HepG2 (cell line): ENCODE measurements around the gene RAB42. TPM values are rescaled to one million over a fixed set of nuclear protein-coding genes. Genes with fewer than 3 reads are reported as not detected.

Experiments
- ARNT2 ChIP-seq: sonication (generic); formaldehyde crosslinking; IDR thresholded peaks from 2 replicates; pipeline ENCODE4 v1.8.0; 2022; ENCODE audit warnings: mild to moderate bottlenecking, low read depth, missing genetic modification reagents, moderate library complexity
- ATF1 ChIP-seq: IDR thresholded peaks from 2 replicates; pipeline ENCODE4 v1.6.1; 2016; ENCODE audit warnings: mild to moderate bottlenecking, control low read depth
- ATF7-NPFF ChIP-seq: sonication (generic); formaldehyde crosslinking; IDR thresholded peaks from 2 replicates; pipeline ENCODE4 v1.8.1; 2023; ENCODE audit warnings: mild to moderate bottlenecking, low read depth, missing genetic modification reagents, moderate library complexity
- CEBPB ChIP-seq: IDR thresholded peaks from 2 replicates; pipeline ENCODE4 v1.6.1; 2011; ENCODE audit warnings: low read depth, low read length, improper control_type of control experiment, borderline replicate concordance
- ETV5 ChIP-seq: IDR thresholded peaks from 2 replicates; pipeline ENCODE4 v1.6.1; 2018; ENCODE audit warnings: missing biosample characterization, missing genetic modification reagents, inconsistent platforms, borderline replicate concordance
- HES4 ChIP-seq: sonication (generic); formaldehyde crosslinking; IDR thresholded peaks from 2 replicates; pipeline ENCODE4 v1.9.0; 2021; ENCODE audit warnings: mild to moderate bottlenecking, missing genetic modification reagents, borderline replicate concordance
- MED8 ChIP-seq: sonication (generic); formaldehyde crosslinking; IDR thresholded peaks from 2 replicates; pipeline ENCODE4 v1.8.1; 2023; ENCODE audit warnings: mild to moderate bottlenecking, missing genetic modification reagents; ENCODE audit not compliant: insufficient replicate concordance
- MTF1 ChIP-seq: sonication (generic); formaldehyde crosslinking; IDR thresholded peaks from 2 replicates; pipeline ENCODE4 v1.5.0; 2020; ENCODE audit warnings: missing genetic modification reagents
- NR2F2 ChIP-seq: IDR thresholded peaks from 2 replicates; pipeline ENCODE4 v1.6.1; 2012; ENCODE audit warnings: low read depth, inconsistent platforms, borderline replicate concordance
- PHF21A ChIP-seq: sonication (generic); formaldehyde crosslinking; IDR thresholded peaks from 2 replicates; pipeline ENCODE4 v1.5.0; 2020; ENCODE audit warnings: mild to moderate bottlenecking, missing genetic modification reagents
- RFX3 ChIP-seq: IDR thresholded peaks from 2 replicates; pipeline ENCODE4 v1.6.1; 2016; ENCODE audit warnings: missing biosample characterization, missing genetic modification reagents
- TBL1XR1 ChIP-seq: fragments of 150-350 bp; IDR thresholded peaks from 2 replicates; pipeline ENCODE4 v1.6.1; 2014; ENCODE audit warnings: borderline replicate concordance, low read length; ENCODE audit not compliant: partially characterized antibody
- TCF12 ChIP-seq, 2 experiments: fragments of 450-650 bp in 1 of 2; sonication (generic) in 1 of 2; formaldehyde crosslinking in 1 of 2; IDR thresholded peaks; 2 replicates each; pipeline versions ENCODE4 v1.6.1 to v1.8.0; 2017 to 2022; ENCODE audit warnings: antibody characterized with exemption in 1 of 2, mild to moderate bottlenecking in 1 of 2, missing genetic modification reagents in 1 of 2, moderate library complexity in 1 of 2
- ZNF30 ChIP-seq: sonication (generic); formaldehyde crosslinking; IDR thresholded peaks from 2 replicates; pipeline ENCODE4 v1.5.0; 2020; ENCODE audit warnings: mild to moderate bottlenecking, missing genetic modification reagents
- ZNF460 ChIP-seq: sonication (generic); formaldehyde crosslinking; IDR thresholded peaks from 2 replicates; pipeline ENCODE4 v1.5.1; 2020; ENCODE audit warnings: missing genetic modification reagents, mild to moderate bottlenecking, borderline replicate concordance
- ZNF468 ChIP-seq: sonication (generic); formaldehyde crosslinking; IDR thresholded peaks from 2 replicates; pipeline ENCODE4 v1.8.0; 2022; ENCODE audit warnings: mild to moderate bottlenecking, moderate library complexity, missing genetic modification reagents
- ZNF660 ChIP-seq: sonication (generic); formaldehyde crosslinking; IDR thresholded peaks from 2 replicates; pipeline ENCODE4 v1.5.1; 2020; ENCODE audit warnings: mild to moderate bottlenecking, low read depth, missing genetic modification reagents, borderline replicate concordance
- polyA plus RNA-seq, 8 experiments: library from polyadenylated mRNA; depleted of rRNA in 3 of 8; stranded (reverse) in 7 of 8; unstranded in 1 of 8; fragments of >200 nt; fragmentation: Illumina TruSeq in 4 of 8; extraction: Trizol in 4 of 8; gene quantifications; 2 replicates each; pipeline versions ENCODE4 v1.2.1 to v1.2.3, GENCODE V29; 2011 to 2016; ENCODE audit warnings: low read depth in 4 of 8, missing spikeins in 1 of 8, mixed read lengths in 1 of 8; ENCODE audit not compliant: insufficient read depth in 1 of 8
- total RNA-seq, 5 experiments: library from RNA; depleted of rRNA; stranded (reverse); fragments of >200 nt; fragmentation: Illumina TruSeq; extraction: Trizol; gene quantifications; 2 replicates each; pipeline ENCODE4 v1.2.3, GENCODE V29; 2016; ENCODE audit warnings: low read depth in 1 of 5
- TF ChIP-seq, protein P1 (sequence below): sonication (generic); formaldehyde crosslinking; IDR thresholded peaks from 2 replicates; pipeline ENCODE4 v1.4.0; 2020; ENCODE audit warnings: missing genetic modification reagents, borderline replicate concordance
- TF ChIP-seq, protein P2 (sequence below): sonication (generic); formaldehyde crosslinking; IDR thresholded peaks from 2 replicates; pipeline ENCODE4 v1.4.0; 2020; ENCODE audit warnings: missing genetic modification reagents, mild to moderate bottlenecking, borderline replicate concordance

Gene RAB42
- total and polyA plus RNA-seq, 2 of the 13 experiments (the other 11 are each of a cell fraction or from before 2014, with no cell fraction given): 10.4 to 166 TPM

DNA sequence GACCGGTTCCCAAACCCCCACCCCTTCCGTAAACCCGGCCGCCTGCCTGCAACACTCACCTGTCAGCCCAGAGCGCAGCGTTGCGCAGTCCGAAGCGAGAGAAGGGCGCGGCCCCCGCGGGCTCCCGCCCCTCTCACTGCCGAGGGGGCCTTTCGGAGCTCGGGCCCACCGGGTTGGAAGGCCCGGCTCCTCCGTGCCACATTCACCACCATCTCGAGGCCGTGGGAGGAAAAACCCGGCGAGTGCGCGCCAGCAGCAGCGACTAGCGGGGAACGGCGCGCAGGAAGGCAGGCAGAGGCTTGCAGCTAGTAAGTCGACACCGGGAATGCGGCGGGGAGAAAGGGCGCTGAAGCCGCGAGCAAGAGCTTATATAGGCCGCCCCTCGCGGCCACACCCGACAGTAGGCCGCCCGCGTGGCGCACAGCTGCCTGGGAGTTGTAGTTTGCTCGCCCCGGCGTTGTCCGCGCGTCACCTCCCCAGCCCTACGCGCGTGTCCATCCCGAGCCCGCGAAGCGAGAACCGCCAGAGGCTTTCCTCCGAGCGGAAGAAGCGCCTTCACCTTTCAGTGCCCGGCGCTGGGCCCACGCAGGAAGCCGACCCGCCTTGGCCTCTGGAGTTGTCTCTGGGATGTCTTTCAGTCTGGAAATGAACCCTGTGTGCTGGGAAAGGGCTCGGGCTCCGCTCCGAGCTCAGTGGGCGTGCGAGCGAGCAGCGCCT lies 10.4 kb upstream of the RAB42 start (continued):
- TF ChIP-seq ATF1 (CRISPR knock-in tag) (peak; percentile 66), RFX3 (CRISPR knock-in tag) (no peak), HES4 (CRISPR knock-in tag) (peak; percentile 91; the same call in 1 of the 2 replicates), MED8 (peak; percentile 74), ETV5 (peak; percentile 65; the same call in 1 of the 2 replicates), ZNF460 (CRISPR knock-in tag) (no peak), CEBPB (no peak), ZNF660 (0 out of 2 replicates have a peak, but pooled peaks have one; percentile 51), MTF1 (CRISPR knock-in tag) (no peak; the same call in 1 of the 2 replicates), ZNF30 (CRISPR knock-in tag) (peak; percentile 68; the same call in 1 of the 2 replicates), ATF7-NPFF (CRISPR knock-in tag) (peak; percentile 83), TCF12 (IDR thresholded peaks at IDR 0.05) (no peak), TCF12 (CRISPR knock-in tag; IDR thresholded peaks at IDR 0.05) (peak; percentile 60; the same call in 1 of the 2 replicates), TBL1XR1 (no peak), PHF21A (peak; percentile 60), NR2F2 (peak; percentile 68; the same call in 1 of the 2 replicates), ZNF468 (CRISPR knock-in tag) (no peak), ARNT2 (CRISPR knock-in tag) (peak; percentile 76)
- TF ChIP-seq, protein P1, sequence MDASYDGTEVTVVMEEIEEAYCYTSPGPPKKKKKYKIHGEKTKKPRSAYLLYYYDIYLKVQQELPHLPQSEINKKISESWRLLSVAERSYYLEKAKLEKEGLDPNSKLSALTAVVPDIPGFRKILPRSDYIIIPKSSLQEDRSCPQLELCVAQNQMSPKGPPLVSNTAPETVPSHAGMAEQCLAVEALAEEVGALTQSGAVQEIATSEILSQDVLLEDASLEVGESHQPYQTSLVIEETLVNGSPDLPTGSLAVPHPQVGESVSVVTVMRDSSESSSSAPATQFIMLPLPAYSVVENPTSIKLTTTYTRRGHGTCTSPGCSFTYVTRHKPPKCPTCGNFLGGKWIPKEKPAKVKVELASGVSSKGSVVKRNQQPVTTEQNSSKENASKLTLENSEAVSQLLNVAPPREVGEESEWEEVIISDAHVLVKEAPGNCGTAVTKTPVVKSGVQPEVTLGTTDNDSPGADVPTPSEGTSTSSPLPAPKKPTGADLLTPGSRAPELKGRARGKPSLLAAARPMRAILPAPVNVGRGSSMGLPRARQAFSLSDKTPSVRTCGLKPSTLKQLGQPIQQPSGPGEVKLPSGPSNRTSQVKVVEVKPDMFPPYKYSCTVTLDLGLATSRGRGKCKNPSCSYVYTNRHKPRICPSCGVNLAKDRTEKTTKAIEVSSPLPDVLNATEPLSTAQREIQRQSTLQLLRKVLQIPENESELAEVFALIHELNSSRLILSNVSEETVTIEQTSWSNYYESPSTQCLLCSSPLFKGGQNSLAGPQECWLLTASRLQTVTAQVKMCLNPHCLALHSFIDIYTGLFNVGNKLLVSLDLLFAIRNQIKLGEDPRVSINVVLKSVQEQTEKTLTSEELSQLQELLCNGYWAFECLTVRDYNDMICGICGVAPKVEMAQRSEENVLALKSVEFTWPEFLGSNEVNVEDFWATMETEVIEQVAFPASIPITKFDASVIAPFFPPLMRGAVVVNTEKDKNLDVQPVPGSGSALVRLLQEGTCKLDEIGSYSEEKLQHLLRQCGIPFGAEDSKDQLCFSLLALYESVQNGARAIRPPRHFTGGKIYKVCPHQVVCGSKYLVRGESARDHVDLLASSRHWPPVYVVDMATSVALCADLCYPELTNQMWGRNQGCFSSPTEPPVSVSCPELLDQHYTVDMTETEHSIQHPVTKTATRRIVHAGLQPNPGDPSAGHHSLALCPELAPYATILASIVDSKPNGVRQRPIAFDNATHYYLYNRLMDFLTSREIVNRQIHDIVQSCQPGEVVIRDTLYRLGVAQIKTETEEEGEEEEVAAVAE: peak; percentile 59; the same call in 1 of the 2 replicates
- TF ChIP-seq, protein P2, sequence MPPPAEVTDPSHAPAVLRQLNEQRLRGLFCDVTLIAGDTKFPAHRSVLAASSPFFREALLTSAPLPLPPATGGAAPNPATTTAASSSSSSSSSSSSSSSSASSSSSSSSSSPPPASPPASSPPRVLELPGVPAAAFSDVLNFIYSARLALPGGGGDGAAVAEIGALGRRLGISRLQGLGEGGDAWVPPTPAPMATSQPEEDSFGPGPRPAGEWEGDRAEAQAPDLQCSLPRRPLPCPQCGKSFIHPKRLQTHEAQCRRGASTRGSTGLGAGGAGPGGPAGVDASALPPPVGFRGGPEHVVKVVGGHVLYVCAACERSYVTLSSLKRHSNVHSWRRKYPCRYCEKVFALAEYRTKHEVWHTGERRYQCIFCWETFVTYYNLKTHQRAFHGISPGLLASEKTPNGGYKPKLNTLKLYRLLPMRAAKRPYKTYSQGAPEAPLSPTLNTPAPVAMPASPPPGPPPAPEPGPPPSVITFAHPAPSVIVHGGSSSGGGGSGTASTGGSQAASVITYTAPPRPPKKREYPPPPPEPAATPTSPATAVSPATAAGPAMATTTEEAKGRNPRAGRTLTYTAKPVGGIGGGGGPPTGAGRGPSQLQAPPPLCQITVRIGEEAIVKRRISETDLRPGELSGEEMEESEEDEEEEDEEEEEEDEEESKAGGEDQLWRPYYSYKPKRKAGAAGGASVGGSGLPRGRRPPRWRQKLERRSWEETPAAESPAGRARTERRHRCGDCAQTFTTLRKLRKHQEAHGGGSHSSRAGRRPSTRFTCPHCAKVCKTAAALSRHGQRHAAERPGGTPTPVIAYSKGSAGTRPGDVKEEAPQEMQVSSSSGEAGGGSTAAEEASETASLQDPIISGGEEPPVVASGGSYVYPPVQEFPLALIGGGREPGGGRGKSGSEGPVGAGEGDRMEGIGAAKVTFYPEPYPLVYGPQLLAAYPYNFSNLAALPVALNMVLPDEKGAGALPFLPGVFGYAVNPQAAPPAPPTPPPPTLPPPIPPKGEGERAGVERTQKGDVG: 0 out of 2 replicates have a peak, but pooled peaks have one; percentile 82
